Pancreas (tissue), 10 donors: ENCODE results near the gene GRSF1. TPM values are rescaled to one million over a fixed set of nuclear protein-coding genes. Genes with fewer than 3 reads are reported as not detected.

Experiments
- ATAC-seq, 4 donors: fragments of 200-7000 bp; cut with Tn5 transposase; one replicate each; pipeline versions ENCODE4 v1.8.0 to v1.9.1; 2020; ENCODE audit warnings: mild to moderate bottlenecking in 4 of 4, moderate library complexity in 4 of 4
- DNase-seq, 6 donors: peaks; one replicate each; pipeline ENCODE4 v3.0.0-alpha.2; 2020
- FAIRE-seq: peaks from 2 replicates; lab custom pipeline; 2012; peaks lifted over from hg19 to GRCh38; lab: Jason Lieb, UNC
- H3K27ac ChIP-seq, 4 donors: fragments of 200-600 bp; sonication (generic); 1 replicate in 3 of 4; 2 replicates in 1 of 4; pipeline versions ENCODE4 v1.5.0 to v1.8.0; 2020
- H3K27me3 ChIP-seq, 4 donors: fragments of 200-600 bp; one replicate each; pipeline ENCODE4 v1.8.0; 2021
- H3K36me3 ChIP-seq, 3 donors: fragments of 200-600 bp; sonication (generic) in 1 of 3; one replicate each; pipeline versions ENCODE4 v1.5.0 to v1.8.0; 2020 to 2021
- H3K4me1 ChIP-seq, 3 donors: fragments of 200-600 bp; one replicate each; pipeline ENCODE4 v1.8.0; 2021
- H3K4me3 ChIP-seq, 4 donors: fragments of 200-600 bp; sonication (generic) in 2 of 4; one replicate each; pipeline versions ENCODE4 v1.5.0 to v1.8.0; 2020 to 2021
- H3K9me3 ChIP-seq, 4 donors: fragments of 200-600 bp; one replicate each; pipeline ENCODE4 v1.8.0; 2021
- WGBS, 2 donors: extraction: QIAGEN DNeasy Blood & Tissue Kit; methylation state at CpG; one replicate each; pipeline ENCODE4 v1.1.7; 2013; 5-methylcytosine and 5-hydroxymethylcytosine counted together
- intact Hi-C, 3 donors: fragments of 100-400 bp; cut with DNase I; formaldehyde crosslinking; loops; one replicate each; pipeline versions ENCODE4 v1.11.1 to v1.14.2; 2022
- polyA plus RNA-seq, 2 donors: library from polyadenylated mRNA; stranded (reverse); fragments of 200-250 nt; gene quantifications; one replicate each; pipeline ENCODE4 v1.2.3, GENCODE V29; 2013
- total RNA-seq, 6 donors: library from RNA; stranded (reverse); fragmentation: NEBNext Ultra II Directional in 4 of 6; extraction: Animal tissue kit (Norgen Biotek cat#: 25700) in 4 of 6; gene quantifications; one replicate each; pipeline versions ENCODE4 v1.2.1 to v1.2.4, GENCODE V29; 2021 to 2023
- TF ChIP-seq, protein P1 (sequence below), 4 donors: fragments of 200-600 bp; sonication (generic) in 3 of 4; IDR thresholded peaks; one replicate each; pipeline versions ENCODE4 v1.5.0 to v1.8.0; 2021; ENCODE audit warnings: antibody characterized with exemption in 4 of 4
- donor health status: healthy with polysubstance abuse.
- donor health status: DM: no; HTN: no; CAD: no; lungs with moderate emphysema.
- donor health status: DM: no; HTN: no; CAD: no.
- donor health status: control.
- donor health status: control.
- donor health status: Bipolar disorder and iron deficiency.
- donor health status: DM: yes; HTN: yes; CAD: no.
- donor health status: DM: no; HTN: no; CAD: no.
- donor health status: DM: no; HTN: no; CAD: no.
- donor health status: DM: yes; HTN: yes; CAD: no.

Gene GRSF1, protein sequence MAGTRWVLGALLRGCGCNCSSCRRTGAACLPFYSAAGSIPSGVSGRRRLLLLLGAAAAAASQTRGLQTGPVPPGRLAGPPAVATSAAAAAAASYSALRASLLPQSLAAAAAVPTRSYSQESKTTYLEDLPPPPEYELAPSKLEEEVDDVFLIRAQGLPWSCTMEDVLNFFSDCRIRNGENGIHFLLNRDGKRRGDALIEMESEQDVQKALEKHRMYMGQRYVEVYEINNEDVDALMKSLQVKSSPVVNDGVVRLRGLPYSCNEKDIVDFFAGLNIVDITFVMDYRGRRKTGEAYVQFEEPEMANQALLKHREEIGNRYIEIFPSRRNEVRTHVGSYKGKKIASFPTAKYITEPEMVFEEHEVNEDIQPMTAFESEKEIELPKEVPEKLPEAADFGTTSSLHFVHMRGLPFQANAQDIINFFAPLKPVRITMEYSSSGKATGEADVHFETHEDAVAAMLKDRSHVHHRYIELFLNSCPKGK
- total RNA-seq (10 to 100 TPM; 25.1 to 41.4 (median 34.0) TPM), polyA plus RNA-seq (10 to 100 TPM; 15.5 to 41.8 TPM)

GRCh38 chr4:70839589-70840093, at the start of gene GRSF1:
TSS of gene GRSF1 (minus strand) at chr4:70839890. CDS start at chr4:70839827, 63 bp downstream.
- WGBS, 2 donors = 1 to 4% methylated on average over 28 to 50 of the region's 51 CpGs
- TF ChIP-seq, protein P1, sequence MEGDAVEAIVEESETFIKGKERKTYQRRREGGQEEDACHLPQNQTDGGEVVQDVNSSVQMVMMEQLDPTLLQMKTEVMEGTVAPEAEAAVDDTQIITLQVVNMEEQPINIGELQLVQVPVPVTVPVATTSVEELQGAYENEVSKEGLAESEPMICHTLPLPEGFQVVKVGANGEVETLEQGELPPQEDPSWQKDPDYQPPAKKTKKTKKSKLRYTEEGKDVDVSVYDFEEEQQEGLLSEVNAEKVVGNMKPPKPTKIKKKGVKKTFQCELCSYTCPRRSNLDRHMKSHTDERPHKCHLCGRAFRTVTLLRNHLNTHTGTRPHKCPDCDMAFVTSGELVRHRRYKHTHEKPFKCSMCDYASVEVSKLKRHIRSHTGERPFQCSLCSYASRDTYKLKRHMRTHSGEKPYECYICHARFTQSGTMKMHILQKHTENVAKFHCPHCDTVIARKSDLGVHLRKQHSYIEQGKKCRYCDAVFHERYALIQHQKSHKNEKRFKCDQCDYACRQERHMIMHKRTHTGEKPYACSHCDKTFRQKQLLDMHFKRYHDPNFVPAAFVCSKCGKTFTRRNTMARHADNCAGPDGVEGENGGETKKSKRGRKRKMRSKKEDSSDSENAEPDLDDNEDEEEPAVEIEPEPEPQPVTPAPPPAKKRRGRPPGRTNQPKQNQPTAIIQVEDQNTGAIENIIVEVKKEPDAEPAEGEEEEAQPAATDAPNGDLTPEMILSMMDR (IDR thresholded peaks at IDR 0.05) = no peak
- DNase-seq (peak; percentile 93 to 97 (median 95)), FAIRE-seq (no peak), ATAC-seq (peak; percentile 92 to 94 (median 93))
- Histone ChIP-seq H3K36me3 (peaks cover 0 to 5% (median 0%) of the 10 kb centered on the region in 3 donors), H3K9me3 (no peaks in the 10 kb centered on the region), H3K27me3 (no peaks in the 10 kb centered on the region), H3K27ac (peak within 1 kb of the TSS; percentile 83 to 94 (median 89)), H3K4me1 (peaks cover 8 to 11% (median 11%) of the 10 kb centered on the region in 3 donors), H3K4me3 (peak within 1 kb of the TSS; percentile 84 to 95 (median 90))
- intact Hi-C loops = no loop called here

DNA sequence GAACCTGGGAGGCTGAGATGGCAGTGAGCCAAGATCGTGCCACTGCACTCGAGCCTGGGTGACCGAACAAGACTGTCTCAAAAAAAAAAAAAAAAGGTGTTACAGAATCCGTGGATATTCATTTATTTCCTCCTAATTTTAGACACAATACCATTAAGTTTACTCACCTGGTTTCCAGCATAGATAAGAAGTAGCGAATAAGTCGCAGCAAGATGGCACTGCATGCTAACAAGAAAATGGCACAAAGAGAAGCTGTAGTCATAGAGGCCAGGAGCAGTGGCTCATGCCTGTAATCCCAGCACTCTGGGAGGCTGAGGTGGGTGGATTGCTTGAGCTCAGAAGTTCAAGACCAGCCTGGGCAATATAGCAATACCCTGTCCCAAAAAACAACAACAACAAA, 45.5 kb upstream of the GRSF1 start:
- intact Hi-C loops = no loop called here
- TF ChIP-seq, protein P1 (IDR thresholded peaks at IDR 0.05) = no peak
- H3K27ac ChIP-seq = no peak overlapping the region
- no peak for ATAC-seq
- no peaks in the 10 kb centered on the region for H3K9me3 ChIP-seq
- no peaks in the 10 kb centered on the region for H3K27me3 ChIP-seq
- DNase-seq = no peak
- no peaks in the 10 kb centered on the region for H3K36me3 ChIP-seq
- no peak for FAIRE-seq
- no peak overlapping the region for H3K4me3 ChIP-seq
- 42 to 46% methylated on average over 6 of the region's 6 CpGs for WGBS, 2 donors
- no peaks in the 10 kb centered on the region for H3K4me1 ChIP-seq

- H3K4me3 ChIP-seq = no peak overlapping the region
- 15 to 27% methylated on average over 3 of the region's 3 CpGs for WGBS, 2 donors
- no peaks in the 10 kb centered on the region for H3K9me3 ChIP-seq
- H3K27ac ChIP-seq = no peak overlapping the region
- H3K27me3 ChIP-seq = no peaks in the 10 kb centered on the region
- ATAC-seq (no peak), FAIRE-seq (peak; percentile 67), DNase-seq (no peak)
- intact Hi-C loops = no loop called here
- no peaks in the 10 kb centered on the region for H3K36me3 ChIP-seq
- TF ChIP-seq, protein P1 (IDR thresholded peaks at IDR 0.05) = no peak
- H3K4me1 ChIP-seq = no peaks in the 10 kb centered on the region
Observed at GRCh38 chr4:70880739-70881138, 41.0 kb upstream of the GRSF1 start.

DNA sequence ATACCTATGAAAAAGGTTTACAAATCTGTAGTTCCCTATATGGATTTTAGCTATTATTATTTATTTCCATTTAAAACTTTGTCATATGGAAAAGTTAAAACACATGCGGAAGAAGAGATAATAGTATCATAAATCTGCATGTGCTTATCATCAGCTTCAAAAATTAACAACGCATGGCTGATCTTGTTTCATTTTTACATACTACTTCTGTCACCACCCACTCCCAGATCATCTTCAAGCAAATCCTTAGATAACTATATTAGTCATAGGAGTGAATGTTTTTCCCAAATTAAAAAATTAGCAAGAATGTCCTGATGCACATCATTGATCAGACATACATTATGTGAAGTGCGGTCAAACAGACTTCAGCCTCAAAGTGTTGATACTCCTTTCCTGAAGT, 37.9 kb upstream of the GRSF1 start:
- TF ChIP-seq, protein P1 (IDR thresholded peaks at IDR 0.05) = no peak
- no peak for ATAC-seq
- DNase-seq = no peak
- WGBS, 2 donors = 73 to 80% methylated on average over 3 of the region's 3 CpGs
- FAIRE-seq = no peak
- intact Hi-C loops = no loop called here
- Histone ChIP-seq H3K27ac (no peak overlapping the region), H3K4me3 (no peak overlapping the region), H3K36me3 (no peaks in the 10 kb centered on the region), H3K9me3 (no peaks in the 10 kb centered on the region), H3K27me3 (no peaks in the 10 kb centered on the region), H3K4me1 (no peaks in the 10 kb centered on the region)
